Neural progenitor cell (in vitro differentiated cells): ENCODE data around the gene CMTM4. TPM values are rescaled to one million over a fixed set of nuclear protein-coding genes. Genes with fewer than 3 reads are reported as not detected.

Source experiments
- DNase-seq: peaks from one replicate; pipeline ENCODE4 v3.0.0-alpha.2; 2016; ENCODE audit warnings: low spot score
- H2AFZ ChIP-seq: fragments of 200-600 bp; sonication (generic); replicated peaks from 2 replicates; pipeline ENCODE4 v1.6.1; 2016; ENCODE audit warnings: antibody characterized with exemption
- H3F3A ChIP-seq: fragments of 200-600 bp; sonication (generic); 2 replicates; pipeline ENCODE4 v1.6.1; 2016; ENCODE audit warnings: antibody characterized with exemption, low read depth
- H3K27ac ChIP-seq: fragments of 200-600 bp; sonication (generic); 2 replicates; pipeline ENCODE4 v1.5.1; 2016; ENCODE audit warnings: mild to moderate bottlenecking
- H3K27me3 ChIP-seq: fragments of 200-600 bp; sonication (generic); 2 replicates; pipeline ENCODE4 v1.6.1; 2016; ENCODE audit warnings: mild to moderate bottlenecking, moderate library complexity
- H3K36me3 ChIP-seq: fragments of 200-600 bp; sonication (generic); 2 replicates; pipeline ENCODE4 v1.5.1; 2016
- H3K4me1 ChIP-seq: fragments of 200-600 bp; sonication (generic); 2 replicates; pipeline ENCODE4 v1.6.1; 2016; ENCODE audit warnings: mixed run types
- H3K4me2 ChIP-seq: fragments of 200-600 bp; sonication (generic); 2 replicates; pipeline ENCODE4 v1.6.1; 2016
- H3K4me3 ChIP-seq: fragments of 200-600 bp; sonication (generic); 2 replicates; pipeline ENCODE4 v1.5.1; 2016
- H3K79me2 ChIP-seq: fragments of 200-600 bp; sonication (generic); 2 replicates; pipeline ENCODE4 v1.6.1; 2016; ENCODE audit warnings: low read depth
- H3K9ac ChIP-seq: fragments of 200-600 bp; sonication (generic); 2 replicates; pipeline ENCODE4 v1.6.1; 2016
- H3K9me3 ChIP-seq: fragments of 200-600 bp; sonication (generic); 2 replicates; pipeline ENCODE4 v1.5.1; 2016; ENCODE audit warnings: low read depth
- H4K20me1 ChIP-seq: fragments of 200-600 bp; sonication (generic); 2 replicates; pipeline ENCODE4 v1.6.1; 2016; ENCODE audit warnings: low read depth
- H3K27ac Mint-ChIP-seq: 3 replicates; pipeline ENCODE4 v1.8.0; 2021; ENCODE audit warnings: mixed read lengths
- H3K27me3 Mint-ChIP-seq: 2 replicates; pipeline ENCODE4 v1.8.0; 2022; ENCODE audit warnings: low read depth, mild to moderate bottlenecking, inconsistent platforms, moderate library complexity, mixed read lengths; ENCODE audit not compliant: insufficient read depth
- H3K36me3 Mint-ChIP-seq: 3 replicates; pipeline ENCODE4 v1.8.0; 2021; ENCODE audit warnings: mixed read lengths
- H3K4me1 Mint-ChIP-seq: 3 replicates; pipeline ENCODE4 v1.8.0; 2021; ENCODE audit warnings: mixed read lengths
- H3K4me3 Mint-ChIP-seq: 3 replicates; pipeline ENCODE4 v1.8.0; 2021; ENCODE audit warnings: mild to moderate bottlenecking, moderate library complexity, mixed read lengths
- H3K9me3 Mint-ChIP-seq: 3 replicates; pipeline ENCODE4 v1.8.0; 2020; ENCODE audit warnings: mixed read lengths
- CTCF ChIP-seq: fragments of 200-600 bp; sonication (generic); IDR thresholded peaks from 2 replicates; pipeline ENCODE4 v1.5.1; 2017; ENCODE audit warnings: antibody characterized with exemption, mild to moderate bottlenecking
- EZH2 ChIP-seq: fragments of 200-600 bp; sonication (generic); IDR thresholded peaks from 2 replicates; pipeline ENCODE4 v1.6.1; 2017; ENCODE audit warnings: antibody characterized with exemption, mild to moderate bottlenecking, moderate library complexity
- EZH2phosphoT487 ChIP-seq: fragments of 200-600 bp; sonication (generic); IDR thresholded peaks from 2 replicates; pipeline ENCODE4 v1.6.1; 2017; ENCODE audit warnings: antibody characterized with exemption
- total RNA-seq: library from RNA; depleted of rRNA; stranded (reverse); fragments of >200 nt; gene quantifications from 2 replicates; pipeline ENCODE4 v1.2.3, GENCODE V29; 2015; ENCODE audit warnings: low replicate concordance

CMTM4 gene
- total RNA-seq, 1 donor from 2014 or later = 25.9 TPM

- no peak overlapping the region for H3K4me2 ChIP-seq
- Mint-ChIP-seq H3K9me3 (no peaks in the 10 kb centered on the region), H3K4me3 (no peak overlapping the region), H3K4me1 (peaks cover 5% of the 10 kb centered on the region), H3K27ac (no peak overlapping the region), H3K27me3 (peaks cover 6% of the 10 kb centered on the region), H3K36me3 (no peaks in the 10 kb centered on the region)
- no peaks in the 10 kb centered on the region for H3K9me3 ChIP-seq
- no peaks in the 10 kb centered on the region for H4K20me1 ChIP-seq
- H3K27me3 ChIP-seq = no peaks in the 10 kb centered on the region
- no peaks in the 10 kb centered on the region for H3F3A ChIP-seq
- H3K79me2 ChIP-seq = no peaks in the 10 kb centered on the region
- no peak for DNase-seq
- no peaks in the 10 kb centered on the region for H3K36me3 ChIP-seq
- H3K4me1 ChIP-seq = no peaks in the 10 kb centered on the region
- no peak overlapping the region for H3K27ac ChIP-seq
- no peak overlapping the region for H3K4me3 ChIP-seq
- H3K9ac ChIP-seq = no peak overlapping the region
- no peak for TF ChIP-seq CTCF
- no peak for TF ChIP-seq EZH2
- TF ChIP-seq EZH2phosphoT487 = no peak
- no peak overlapping the region for H2AFZ ChIP-seq
Observed at GRCh38 chr16:66592241-66592640, 104.3 kb downstream of the CMTM4 start.

GRCh38 chr16:66591018-66591417 lies 105.5 kb downstream of the CMTM4 start:
- peaks cover 5% of the 10 kb centered on the region for H3K4me1 Mint-ChIP-seq
- Histone ChIP-seq H4K20me1 (no peaks in the 10 kb centered on the region), H3K4me1 (no peaks in the 10 kb centered on the region), H3K9ac (no peak overlapping the region), H3K79me2 (no peaks in the 10 kb centered on the region), H3K27me3 (no peaks in the 10 kb centered on the region), H3K36me3 (no peaks in the 10 kb centered on the region), H3F3A (no peaks in the 10 kb centered on the region), H3K4me3 (no peak overlapping the region), H2AFZ (no peak overlapping the region), H3K9me3 (no peaks in the 10 kb centered on the region), H3K27ac (no peak overlapping the region), H3K4me2 (no peak overlapping the region)
- DNase-seq = no peak
- peaks cover 6% of the 10 kb centered on the region for H3K27me3 Mint-ChIP-seq
- no peaks in the 10 kb centered on the region for H3K9me3 Mint-ChIP-seq
- no peaks in the 10 kb centered on the region for H3K36me3 Mint-ChIP-seq
- no peak for TF ChIP-seq EZH2phosphoT487
- TF ChIP-seq EZH2 = no peak
- TF ChIP-seq CTCF = no peak
- no peak overlapping the region for H3K27ac Mint-ChIP-seq
- no peak overlapping the region for H3K4me3 Mint-ChIP-seq

GRCh38 chr16:66590322-66590721 lies 106.2 kb downstream of the CMTM4 start:
- no peaks in the 10 kb centered on the region for H3K4me1 ChIP-seq
- no peaks in the 10 kb centered on the region for H3K9me3 Mint-ChIP-seq
- H2AFZ ChIP-seq = no peak overlapping the region
- no peaks in the 10 kb centered on the region for H3K36me3 ChIP-seq
- no peaks in the 10 kb centered on the region for H3K36me3 Mint-ChIP-seq
- no peaks in the 10 kb centered on the region for H3K79me2 ChIP-seq
- no peak overlapping the region for H3K4me2 ChIP-seq
- H3K27ac Mint-ChIP-seq = no peak overlapping the region
- H3K27ac ChIP-seq = no peak overlapping the region
- peaks cover 5% of the 10 kb centered on the region for H3K27me3 Mint-ChIP-seq
- H3K27me3 ChIP-seq = no peaks in the 10 kb centered on the region
- TF ChIP-seq EZH2phosphoT487 (no peak), CTCF (no peak), EZH2 (no peak)
- no peak overlapping the region for H3K9ac ChIP-seq
- H3F3A ChIP-seq = no peaks in the 10 kb centered on the region
- peaks cover 11% of the 10 kb centered on the region for H3K4me1 Mint-ChIP-seq
- H4K20me1 ChIP-seq = no peaks in the 10 kb centered on the region
- DNase-seq = no peak
- H3K9me3 ChIP-seq = no peaks in the 10 kb centered on the region
- H3K4me3 ChIP-seq = no peak overlapping the region
- H3K4me3 Mint-ChIP-seq = no peak overlapping the region
